OCI-LY3 (cell line): ENCODE data around the gene INPP5A.
"Not testable (repeated sequence)": the region's sequence is repeated elsewhere in the genome, so short reads cannot be mapped to it uniquely, and the experiment has no call there.

Experiments used
- H2AFZ ChIP-seq: fragments of 200-600, 300-600 bp; shearing (Covaris generic); 2 replicates; pipeline ENCODE4 v1.6.0; 2014; ENCODE audit warnings: antibody characterized with exemption, low read depth, low read length
- H3K27ac ChIP-seq: fragments of 200-600, 300-600 bp; sonication (generic); 2 replicates; pipeline ENCODE4 v1.5.1; 2014; ENCODE audit warnings: mild to moderate bottlenecking, low read length, moderate library complexity, mixed read lengths
- H3K27me3 ChIP-seq: fragments of 200-600, 300-600 bp; sonication (generic); 2 replicates; pipeline ENCODE4 v1.6.1; 2014; ENCODE audit warnings: low read depth, low read length, mixed read lengths
- H3K36me3 ChIP-seq: fragments of 200-600, 300-600 bp; sonication (generic); replicated peaks from 2 replicates; pipeline ENCODE3; 2014; ENCODE audit warnings: low read depth, low read length, mixed read lengths
- H3K4me1 ChIP-seq: fragments of 300-600, 200-600 bp; sonication (generic); 2 replicates; pipeline ENCODE4 v1.6.1; 2014; ENCODE audit warnings: low read length, mixed read lengths
- H3K4me2 ChIP-seq: fragments of 200-600, 300-600 bp; sonication (generic); 2 replicates; pipeline ENCODE4 v1.6.1; 2014; ENCODE audit warnings: low read length, mixed read lengths
- H3K4me3 ChIP-seq: fragments of 300-600, 200-600 bp; sonication (generic); 2 replicates; pipeline ENCODE4 v1.5.1; 2014; ENCODE audit warnings: antibody characterized with exemption, mild to moderate bottlenecking, low read length, moderate library complexity
- H3K79me2 ChIP-seq: fragments of 300-600, 200-600 bp; shearing (Covaris generic); 2 replicates; pipeline ENCODE4 v1.6.1; 2014; ENCODE audit warnings: mild to moderate bottlenecking, low read length, mixed read lengths
- H3K9ac ChIP-seq: fragments of 300-600, 200-600 bp; shearing (Covaris generic); 2 replicates; pipeline ENCODE4 v1.6.0; 2014; ENCODE audit warnings: mild to moderate bottlenecking, low read length, moderate library complexity
- H3K9me3 ChIP-seq: fragments of 200-600, 300-600 bp; shearing (Covaris generic); 2 replicates; pipeline ENCODE4 v1.6.1; 2014; ENCODE audit warnings: low read length, mixed read lengths; ENCODE audit not compliant: insufficient read depth
- H4K20me1 ChIP-seq: fragments of 200-600, 300-600 bp; sonication (generic); 2 replicates; pipeline ENCODE4 v1.6.1; 2016; ENCODE audit warnings: low read length, mixed read lengths; ENCODE audit not compliant: insufficient read depth
- EZH2phosphoT487 ChIP-seq: fragments of 200-600 bp; shearing (Covaris generic); IDR thresholded peaks from 2 replicates; pipeline ENCODE4 v1.6.1; 2018; ENCODE audit warnings: antibody characterized with exemption, mixed run types, low read depth
- TF ChIP-seq, protein P1 (sequence below): fragments of 200-600, 300-600 bp; sonication (generic); IDR thresholded peaks from 2 replicates; pipeline ENCODE4 v1.5.1; 2014; ENCODE audit warnings: antibody characterized with exemption, low read length, low read depth

Gene INPP5A

DNA sequence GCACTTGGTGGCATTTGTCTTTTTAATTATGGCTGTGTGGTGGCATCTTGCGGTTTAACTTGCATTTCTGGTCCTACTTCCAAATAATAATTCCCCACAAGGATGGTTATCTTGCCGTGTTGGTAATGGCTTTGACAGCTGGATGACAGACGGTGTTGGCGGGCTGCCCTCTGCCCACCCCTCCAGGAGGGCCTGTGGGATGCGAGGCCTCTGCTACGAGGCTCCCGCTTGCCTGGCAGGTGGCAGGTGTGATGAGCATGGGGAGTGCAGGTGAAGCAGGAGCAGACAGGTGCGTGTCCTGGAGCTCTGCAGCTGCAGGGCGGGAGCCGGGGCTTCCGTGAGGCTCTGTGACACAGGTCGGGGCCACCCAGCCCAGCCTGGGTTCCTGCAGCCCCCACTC lies 11.8 kb downstream of the INPP5A start:
- H3K4me1 ChIP-seq: no peaks in the 10 kb centered on the region; the same call in 1 of the 2 replicates
- H3K9ac ChIP-seq: no peak overlapping the region
- no peak overlapping the region for H2AFZ ChIP-seq
- H4K20me1 ChIP-seq: no peaks in the 10 kb centered on the region
- no peak overlapping the region for H3K4me2 ChIP-seq
- no peaks in the 10 kb centered on the region for H3K9me3 ChIP-seq
- no peaks in the 10 kb centered on the region; the same call in 1 of the 2 replicates for H3K27me3 ChIP-seq
- H3K36me3 ChIP-seq: no peaks in the 10 kb centered on the region
- TF ChIP-seq, protein P1, sequence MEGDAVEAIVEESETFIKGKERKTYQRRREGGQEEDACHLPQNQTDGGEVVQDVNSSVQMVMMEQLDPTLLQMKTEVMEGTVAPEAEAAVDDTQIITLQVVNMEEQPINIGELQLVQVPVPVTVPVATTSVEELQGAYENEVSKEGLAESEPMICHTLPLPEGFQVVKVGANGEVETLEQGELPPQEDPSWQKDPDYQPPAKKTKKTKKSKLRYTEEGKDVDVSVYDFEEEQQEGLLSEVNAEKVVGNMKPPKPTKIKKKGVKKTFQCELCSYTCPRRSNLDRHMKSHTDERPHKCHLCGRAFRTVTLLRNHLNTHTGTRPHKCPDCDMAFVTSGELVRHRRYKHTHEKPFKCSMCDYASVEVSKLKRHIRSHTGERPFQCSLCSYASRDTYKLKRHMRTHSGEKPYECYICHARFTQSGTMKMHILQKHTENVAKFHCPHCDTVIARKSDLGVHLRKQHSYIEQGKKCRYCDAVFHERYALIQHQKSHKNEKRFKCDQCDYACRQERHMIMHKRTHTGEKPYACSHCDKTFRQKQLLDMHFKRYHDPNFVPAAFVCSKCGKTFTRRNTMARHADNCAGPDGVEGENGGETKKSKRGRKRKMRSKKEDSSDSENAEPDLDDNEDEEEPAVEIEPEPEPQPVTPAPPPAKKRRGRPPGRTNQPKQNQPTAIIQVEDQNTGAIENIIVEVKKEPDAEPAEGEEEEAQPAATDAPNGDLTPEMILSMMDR: no peak
- no peak for TF ChIP-seq EZH2phosphoT487
- no peaks in the 10 kb centered on the region for H3K79me2 ChIP-seq
- H3K27ac ChIP-seq: no peak overlapping the region
- H3K4me3 ChIP-seq: no peak overlapping the region

DNA sequence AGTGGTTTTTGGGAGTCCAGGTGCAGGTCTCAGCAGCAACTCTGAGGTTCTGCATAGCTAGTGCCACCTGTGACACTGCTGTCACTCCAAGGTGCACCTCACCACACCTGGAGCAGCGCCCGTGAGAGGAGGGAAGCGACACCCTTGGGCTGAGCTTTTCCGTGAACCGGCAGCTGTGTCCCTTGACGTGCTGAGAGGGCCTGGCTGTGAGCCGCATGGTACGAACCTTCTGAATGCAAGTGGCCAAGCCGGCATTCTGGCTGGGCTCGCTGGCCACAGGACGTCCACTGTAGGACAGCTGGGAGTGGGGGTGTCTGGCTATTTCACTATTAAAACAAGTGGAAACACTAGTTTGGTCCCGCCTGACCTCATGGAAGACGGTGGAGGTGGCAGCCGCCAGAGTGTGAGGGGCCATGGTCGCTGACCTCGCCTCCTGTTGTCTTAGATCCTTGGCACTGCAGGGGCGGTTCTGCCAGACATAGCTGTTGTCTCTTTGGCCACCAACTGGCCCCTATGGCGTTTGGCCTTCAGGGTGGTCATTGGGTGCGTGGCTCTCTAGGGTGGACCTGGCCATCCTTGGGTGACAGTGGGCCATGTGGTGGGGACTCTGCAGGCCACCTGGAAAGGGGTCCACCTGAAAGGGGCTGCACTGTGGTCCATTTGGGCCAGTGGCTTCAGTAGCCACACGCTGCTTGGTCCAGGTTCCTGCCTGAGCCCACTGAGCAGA lies 12.9 kb downstream of the INPP5A start:
- Histone ChIP-seq H4K20me1 (no peaks in the 10 kb centered on the region), H3K9ac (no peak overlapping the region), H3K4me2 (no peak overlapping the region), H3K79me2 (no peaks in the 10 kb centered on the region), H3K4me1 (no peaks in the 10 kb centered on the region), H3K9me3 (no peaks in the 10 kb centered on the region), H3K36me3 (no peaks in the 10 kb centered on the region), H3K4me3 (no peak overlapping the region), H3K27ac (no peak overlapping the region), H3K27me3 (no peaks in the 10 kb centered on the region; the same call in 1 of the 2 replicates), H2AFZ (no peak overlapping the region)
- TF ChIP-seq, protein P1: no peak
- no peak for TF ChIP-seq EZH2phosphoT487

DNA sequence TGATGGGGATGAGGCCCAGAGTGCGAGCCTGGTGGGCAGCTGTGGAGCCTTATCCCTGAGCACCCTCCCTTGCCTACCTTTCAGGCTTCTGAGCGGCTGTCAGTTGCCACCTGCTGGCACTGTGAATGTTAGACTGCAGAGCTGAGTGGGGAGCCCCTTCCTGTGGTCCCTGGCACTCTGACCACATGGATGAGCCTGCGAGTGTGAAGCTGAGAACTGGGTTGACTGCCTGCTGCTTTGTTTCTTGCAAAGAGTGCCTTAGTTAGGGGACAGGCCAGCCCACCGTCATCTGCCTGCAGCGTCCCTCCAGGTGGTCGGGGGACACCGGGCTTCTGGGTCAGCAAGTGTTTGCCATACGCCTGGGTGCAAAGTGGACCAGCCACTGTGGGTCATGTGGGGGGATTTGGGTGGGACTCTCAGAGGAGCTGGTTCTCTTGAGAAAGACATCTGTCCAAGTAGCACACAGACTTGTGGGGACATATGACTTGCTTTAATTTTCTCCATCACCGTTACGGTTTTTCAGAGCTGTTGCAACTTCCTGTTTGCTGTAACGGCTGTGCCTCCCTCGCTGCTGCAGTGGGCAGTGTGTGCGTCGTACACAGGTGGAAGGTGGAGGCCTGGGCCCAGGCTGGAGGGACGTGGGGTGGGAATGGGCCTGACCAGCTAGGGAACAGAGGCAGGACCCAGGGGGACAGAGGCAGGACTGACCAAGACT lies 13.7 kb downstream of the INPP5A start:
- Histone ChIP-seq H3K79me2 (no peaks in the 10 kb centered on the region), H3K9ac (no peak overlapping the region), H3K4me1 (no peaks in the 10 kb centered on the region), H3K27me3 (no peaks in the 10 kb centered on the region; the same call in 1 of the 2 replicates), H3K27ac (no peak overlapping the region), H3K36me3 (no peaks in the 10 kb centered on the region), H2AFZ (no peak overlapping the region), H3K4me3 (0 out of 2 replicates have a peak overlapping the region, but pooled peaks have one; percentile 24), H4K20me1 (no peaks in the 10 kb centered on the region), H3K9me3 (no peaks in the 10 kb centered on the region), H3K4me2 (peak overlapping the region; percentile 45)
- no peak for TF ChIP-seq EZH2phosphoT487
- TF ChIP-seq, protein P1: no peak

DNA sequence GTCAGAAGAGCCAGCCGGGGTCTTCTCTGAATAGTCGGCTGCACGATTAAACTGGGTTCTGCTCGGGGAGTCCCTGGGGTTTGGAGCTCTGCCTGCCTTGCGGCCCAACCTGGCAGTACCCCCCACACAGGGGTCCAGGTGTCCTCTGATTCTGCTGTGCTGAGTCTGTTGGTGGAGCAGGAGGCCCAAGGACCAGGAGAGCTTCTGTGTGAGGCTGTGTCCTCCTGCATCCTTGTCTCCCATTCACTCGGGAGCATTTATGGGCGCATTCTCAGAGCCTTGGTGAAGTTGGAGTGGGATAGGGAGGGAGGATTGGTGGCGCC lies 14.2 kb downstream of the INPP5A start:
- H3K9me3 ChIP-seq: no peaks in the 10 kb centered on the region
- no peaks in the 10 kb centered on the region for H3K79me2 ChIP-seq
- H3K4me2 ChIP-seq: peak overlapping the region; percentile 45
- no peak for TF ChIP-seq EZH2phosphoT487
- TF ChIP-seq, protein P1: no peak
- H4K20me1 ChIP-seq: no peaks in the 10 kb centered on the region
- H3K9ac ChIP-seq: no peak overlapping the region
- H3K4me1 ChIP-seq: no peaks in the 10 kb centered on the region
- H3K27ac ChIP-seq: no peak overlapping the region
- H3K36me3 ChIP-seq: no peaks in the 10 kb centered on the region
- 0 out of 2 replicates have a peak overlapping the region, but pooled peaks have one; percentile 24 for H3K4me3 ChIP-seq
- no peaks in the 10 kb centered on the region; the same call in 1 of the 2 replicates for H3K27me3 ChIP-seq
- H2AFZ ChIP-seq: no peak overlapping the region

DNA sequence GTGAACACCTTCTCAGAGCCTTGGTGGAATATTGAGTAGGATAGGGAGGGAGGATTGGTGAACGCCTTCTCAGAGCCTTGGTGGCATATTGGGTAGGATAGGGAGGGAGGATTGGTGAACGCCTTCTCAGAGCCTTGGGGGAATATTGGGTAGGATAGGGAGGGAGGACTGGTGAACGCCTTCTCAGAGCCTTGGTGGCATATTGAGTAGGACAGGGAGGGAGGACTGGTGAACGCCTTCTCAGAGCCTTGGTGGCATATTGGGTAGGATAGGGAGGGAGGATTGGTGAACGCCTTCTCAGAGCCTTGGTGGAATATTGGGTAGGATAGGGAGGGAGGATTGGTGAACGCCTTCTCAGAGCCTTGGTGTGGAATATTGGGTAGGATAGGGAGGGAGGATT lies 15.0 kb downstream of the INPP5A start:
- H3K9ac ChIP-seq, H3K4me3 ChIP-seq, H3K4me1 ChIP-seq, H3K36me3 ChIP-seq, H2AFZ ChIP-seq, H3K9me3 ChIP-seq, H3K4me2 ChIP-seq, H3K27me3 ChIP-seq, H4K20me1 ChIP-seq, H3K27ac ChIP-seq, H3K79me2 ChIP-seq: not testable (repeated sequence)

DNA sequence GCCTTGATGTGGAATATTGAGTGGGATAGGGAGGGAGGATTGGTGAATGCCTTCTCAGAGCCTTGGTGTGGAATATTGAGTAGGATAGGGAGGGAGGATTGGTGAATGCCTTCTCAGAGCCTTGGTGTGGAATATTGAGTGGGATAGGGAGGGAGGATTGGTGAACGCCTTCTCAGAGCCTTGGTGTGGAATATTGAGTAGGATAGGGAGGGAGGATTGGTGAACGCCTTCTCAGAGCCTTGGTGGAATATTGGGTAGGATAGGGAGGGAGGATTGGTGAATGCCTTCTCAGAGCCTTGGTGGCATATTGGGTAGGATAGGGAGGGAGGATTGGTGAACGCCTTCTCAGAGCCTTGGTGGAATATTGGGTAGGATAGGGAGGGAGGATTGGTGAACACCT lies 16.0 kb downstream of the INPP5A start:
- not testable (repeated sequence) for H3K9me3 ChIP-seq, H2AFZ ChIP-seq, H3K27ac ChIP-seq, H3K4me1 ChIP-seq, H3K4me3 ChIP-seq, H3K9ac ChIP-seq, H3K79me2 ChIP-seq, H3K36me3 ChIP-seq, H4K20me1 ChIP-seq, H3K27me3 ChIP-seq, H3K4me2 ChIP-seq
